Hippocampal formation (tissue), 2 donors: ENCODE results near the gene IFNL3.
"Not testable (repeated sequence)": the region's sequence is repeated elsewhere in the genome, so short reads cannot be mapped to it uniquely, and the experiment has no call there.

Source experiments
- DNase-seq, 2 donors: peaks; one replicate each; lab custom pipeline; 2025; lab: John Stamatoyannopoulos, UW

IFNL3 gene

DNA sequence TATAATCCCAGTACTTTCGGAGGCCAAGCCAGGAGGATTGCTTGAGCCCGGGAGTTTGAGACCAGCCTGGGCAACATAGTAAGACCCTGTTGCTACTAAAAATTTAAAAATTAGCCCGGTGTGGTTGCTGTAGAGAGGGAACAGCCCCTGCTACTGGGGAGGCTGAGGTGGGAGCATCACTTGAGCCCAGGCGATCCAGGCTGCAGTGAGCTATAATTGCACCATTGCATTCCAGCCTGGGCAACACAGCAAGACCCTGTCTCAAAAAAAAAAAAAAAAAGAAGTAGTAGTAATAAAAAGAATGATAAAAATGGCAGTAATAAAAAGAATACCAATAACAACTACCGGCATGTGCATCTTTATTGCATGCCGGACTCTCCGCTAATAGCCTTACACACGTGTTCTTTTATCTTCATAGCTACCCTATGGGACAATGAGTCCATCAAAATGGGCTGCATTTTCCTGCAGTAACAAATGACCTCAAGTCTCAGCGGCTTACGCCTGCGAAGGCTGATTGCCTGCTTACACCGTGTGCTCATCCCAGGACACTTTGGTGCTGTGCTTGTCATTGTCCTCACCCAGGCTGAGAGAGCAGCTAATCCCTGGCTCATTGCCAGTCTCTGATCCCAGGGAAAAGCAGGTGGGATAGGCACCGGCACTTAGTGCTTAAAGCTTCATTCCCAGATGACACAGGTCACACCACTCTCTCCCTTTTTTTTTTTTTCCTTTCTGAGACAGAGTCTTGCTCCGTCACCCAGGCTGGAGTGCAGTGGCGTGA lies 26.4 kb downstream of the IFNL3 start:
- DNase-seq: no peak

DNA sequence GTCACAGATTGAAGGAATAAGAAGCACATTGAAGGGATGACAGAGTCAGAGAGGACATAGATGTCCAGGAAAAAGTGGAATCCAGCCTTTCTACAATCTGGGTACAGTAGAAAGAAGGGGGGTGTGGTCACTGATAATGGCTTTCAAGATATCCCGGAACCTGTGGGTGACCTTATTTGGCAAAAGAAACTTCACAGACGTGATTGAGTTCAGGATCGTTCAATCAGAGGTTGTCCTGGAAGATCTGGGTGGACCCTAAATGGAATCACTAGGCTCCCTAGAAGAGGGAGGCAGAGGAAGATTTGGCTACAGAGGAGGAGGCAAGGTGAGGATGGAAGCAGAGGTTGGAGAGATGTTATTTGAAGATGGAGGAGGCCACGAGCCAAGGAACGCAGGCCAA lies 27.7 kb downstream of the IFNL3 start:
- no peak for DNase-seq

DNA sequence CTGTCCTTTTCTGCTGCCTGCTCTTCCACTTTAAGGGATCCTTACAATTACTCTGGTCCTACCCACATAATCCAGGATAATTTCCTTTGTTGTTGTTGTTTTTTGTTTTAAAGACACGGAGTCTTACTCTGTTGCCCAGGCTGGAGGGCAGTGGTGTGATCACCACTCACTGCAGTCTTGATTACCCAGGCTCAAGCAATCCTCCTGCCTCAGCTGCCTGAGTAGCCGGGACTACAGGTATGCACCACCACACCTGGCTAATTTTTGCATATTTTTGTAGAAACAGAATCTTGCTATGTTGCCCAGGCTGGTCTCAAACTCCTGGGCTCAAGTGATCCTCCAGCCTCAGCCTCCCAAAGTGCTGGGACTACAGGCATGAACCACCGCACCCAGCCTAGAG lies 29.5 kb downstream of the IFNL3 start:
- DNase-seq: not testable (repeated sequence)

DNA sequence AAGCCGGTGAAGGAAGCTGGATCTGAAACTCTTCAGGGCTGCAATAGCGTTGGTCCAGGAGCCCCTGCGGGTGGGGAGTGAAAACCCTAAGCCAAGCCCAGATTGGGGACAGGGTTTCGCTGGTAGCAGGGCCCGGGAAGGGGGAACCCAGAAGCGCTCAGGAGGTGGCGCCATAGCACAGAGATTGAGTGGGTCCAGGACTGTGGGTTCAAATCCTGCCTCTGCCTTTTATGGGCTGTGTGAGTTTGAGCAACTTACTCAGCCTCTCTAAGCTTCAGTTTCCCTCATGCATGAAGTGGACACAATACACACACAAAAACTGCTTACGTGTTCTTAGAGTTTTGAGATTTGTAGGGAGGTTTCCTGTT lies 32.4 kb downstream of the IFNL3 start:
- DNase-seq: no peak

DNA sequence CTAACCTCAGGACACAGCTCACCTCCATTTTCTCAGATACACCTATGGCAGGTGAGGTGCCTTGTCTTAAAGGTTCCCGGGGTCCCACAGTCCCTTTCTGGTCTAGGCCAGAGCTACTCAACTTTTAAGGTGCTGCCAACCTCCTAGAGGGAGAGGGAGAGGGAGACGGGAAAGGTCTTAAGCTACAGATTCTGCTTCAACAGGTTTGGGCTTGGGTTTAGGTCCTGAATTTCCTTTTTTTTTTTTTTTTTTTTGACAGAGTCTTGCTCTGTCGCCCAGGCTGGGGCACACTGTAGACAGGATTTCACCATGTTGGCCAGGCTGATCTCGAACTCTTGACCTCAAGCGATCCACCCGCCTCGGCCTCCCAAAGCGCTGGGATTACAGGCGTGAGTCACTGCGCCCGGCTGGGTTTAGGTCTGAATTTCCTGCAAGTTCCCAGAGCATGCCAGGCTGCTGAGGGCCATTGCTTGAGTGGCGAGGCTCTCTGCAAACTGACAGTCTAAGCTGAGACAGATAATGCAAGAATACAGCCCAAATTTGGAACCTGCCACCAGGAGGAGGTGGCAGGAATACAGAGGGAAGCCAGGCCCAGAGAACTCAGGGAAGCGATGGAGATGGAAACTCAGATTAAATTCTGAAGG lies 33.0 kb downstream of the IFNL3 start:
- DNase-seq: no peak

DNA sequence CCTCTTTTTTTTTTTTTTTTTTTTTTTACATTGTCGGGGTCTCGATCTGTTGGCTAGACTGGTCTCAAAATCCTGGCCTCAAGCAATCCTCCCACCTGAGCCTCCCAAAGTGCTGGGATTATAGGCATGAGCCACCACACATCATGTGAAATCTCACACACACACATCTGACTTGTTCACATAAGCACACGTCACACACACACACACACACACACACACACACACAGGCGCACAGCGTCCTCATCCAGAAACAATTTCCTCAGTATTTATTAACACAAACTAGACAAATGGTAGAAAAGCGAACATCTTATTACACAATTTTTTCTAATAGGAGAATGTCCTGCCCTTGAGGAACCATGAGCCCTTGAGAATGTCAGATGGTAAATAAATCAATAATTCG lies 35.6 kb downstream of the IFNL3 start:
- no peak for DNase-seq

DNA sequence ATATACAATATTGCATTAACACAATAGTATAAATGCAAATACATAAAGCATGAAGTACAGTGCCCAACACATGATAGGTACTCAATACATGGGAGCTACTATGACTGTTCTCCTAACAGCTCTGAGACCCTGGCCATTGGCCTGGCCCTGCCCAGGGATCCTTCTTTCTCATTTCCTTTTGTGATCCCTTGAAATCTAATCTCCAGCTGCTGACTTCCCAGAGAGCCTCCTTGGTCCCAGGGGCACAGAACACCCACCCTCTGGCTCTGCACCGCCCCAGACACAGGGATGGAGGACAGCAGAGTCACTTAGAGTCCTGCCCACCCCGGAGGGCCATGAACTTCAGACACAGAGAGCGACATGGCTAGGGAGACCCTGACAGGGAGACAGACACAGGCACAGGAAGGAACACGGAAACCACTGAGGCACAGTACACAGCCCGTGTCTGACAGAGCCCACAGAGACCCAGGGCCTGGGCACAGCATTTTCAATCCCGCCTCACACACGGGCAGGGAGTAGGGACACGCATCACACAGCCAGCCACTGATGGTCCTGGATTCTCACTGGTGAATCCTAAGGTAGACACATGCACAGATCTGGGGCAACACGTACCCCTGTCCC lies 36.5 kb downstream of the IFNL3 start:
- no peak for DNase-seq

DNA sequence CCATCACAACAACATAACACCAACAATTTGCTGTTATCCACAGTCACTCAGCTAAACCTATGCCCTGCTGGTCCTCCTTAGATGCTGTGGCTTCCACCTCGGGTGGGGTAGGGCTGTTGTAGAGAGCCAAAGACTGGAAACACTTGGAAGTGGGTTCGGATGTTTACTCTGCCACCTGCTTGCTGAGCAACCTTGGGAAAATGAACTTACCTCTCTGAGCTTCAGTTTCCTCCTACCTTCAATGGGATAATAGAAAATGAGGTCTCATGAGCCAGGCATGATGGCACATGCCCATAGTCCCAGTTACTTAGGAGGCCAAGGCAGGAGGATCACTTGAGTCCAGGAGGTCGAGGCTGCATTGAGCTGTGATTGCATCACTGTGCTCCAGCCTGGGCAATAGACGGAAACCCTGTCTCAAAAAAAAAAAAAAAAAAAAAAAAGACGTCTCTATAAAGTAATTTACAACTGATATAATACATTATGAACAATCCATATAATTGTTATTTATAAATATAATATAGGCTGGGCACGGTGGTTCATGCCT lies 37.4 kb downstream of the IFNL3 start:
- DNase-seq: no peak

DNA sequence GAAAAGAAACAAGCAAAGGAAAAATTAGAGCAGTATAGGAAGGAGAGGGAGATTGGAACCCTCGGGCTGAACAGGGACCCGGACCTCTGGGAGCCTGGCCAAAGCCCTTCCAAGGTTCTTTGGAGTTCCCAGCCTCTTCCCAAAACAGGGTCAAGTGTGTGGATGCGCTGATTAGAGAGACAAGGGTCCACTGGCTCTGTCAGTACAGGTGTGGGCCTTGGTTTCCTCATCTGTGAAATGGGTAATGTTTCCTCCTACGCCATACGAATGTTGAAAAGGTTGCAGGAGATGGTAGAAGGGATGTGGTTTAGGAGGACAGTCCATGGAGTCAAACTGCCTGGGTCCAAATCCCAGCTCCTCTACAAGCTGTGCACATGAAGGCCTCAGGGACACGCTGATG lies 38.7 kb downstream of the IFNL3 start:
- no peak for DNase-seq

DNA sequence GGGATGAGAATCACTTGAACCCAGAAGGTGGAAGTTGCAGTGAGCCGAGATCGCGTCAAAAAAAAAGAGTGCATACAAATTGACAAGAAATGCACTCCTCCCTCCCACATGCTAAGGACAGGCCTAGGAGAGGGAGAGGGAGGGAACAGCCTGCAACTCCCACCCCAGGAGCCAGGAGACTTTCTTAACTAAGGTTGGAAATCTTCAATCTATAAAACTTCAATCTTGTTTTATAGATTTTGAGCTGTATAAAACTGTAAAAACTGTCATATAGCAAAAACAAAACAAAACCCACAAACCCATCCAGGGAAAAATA lies 39.4 kb downstream of the IFNL3 start:
- DNase-seq: no peak

DNA sequence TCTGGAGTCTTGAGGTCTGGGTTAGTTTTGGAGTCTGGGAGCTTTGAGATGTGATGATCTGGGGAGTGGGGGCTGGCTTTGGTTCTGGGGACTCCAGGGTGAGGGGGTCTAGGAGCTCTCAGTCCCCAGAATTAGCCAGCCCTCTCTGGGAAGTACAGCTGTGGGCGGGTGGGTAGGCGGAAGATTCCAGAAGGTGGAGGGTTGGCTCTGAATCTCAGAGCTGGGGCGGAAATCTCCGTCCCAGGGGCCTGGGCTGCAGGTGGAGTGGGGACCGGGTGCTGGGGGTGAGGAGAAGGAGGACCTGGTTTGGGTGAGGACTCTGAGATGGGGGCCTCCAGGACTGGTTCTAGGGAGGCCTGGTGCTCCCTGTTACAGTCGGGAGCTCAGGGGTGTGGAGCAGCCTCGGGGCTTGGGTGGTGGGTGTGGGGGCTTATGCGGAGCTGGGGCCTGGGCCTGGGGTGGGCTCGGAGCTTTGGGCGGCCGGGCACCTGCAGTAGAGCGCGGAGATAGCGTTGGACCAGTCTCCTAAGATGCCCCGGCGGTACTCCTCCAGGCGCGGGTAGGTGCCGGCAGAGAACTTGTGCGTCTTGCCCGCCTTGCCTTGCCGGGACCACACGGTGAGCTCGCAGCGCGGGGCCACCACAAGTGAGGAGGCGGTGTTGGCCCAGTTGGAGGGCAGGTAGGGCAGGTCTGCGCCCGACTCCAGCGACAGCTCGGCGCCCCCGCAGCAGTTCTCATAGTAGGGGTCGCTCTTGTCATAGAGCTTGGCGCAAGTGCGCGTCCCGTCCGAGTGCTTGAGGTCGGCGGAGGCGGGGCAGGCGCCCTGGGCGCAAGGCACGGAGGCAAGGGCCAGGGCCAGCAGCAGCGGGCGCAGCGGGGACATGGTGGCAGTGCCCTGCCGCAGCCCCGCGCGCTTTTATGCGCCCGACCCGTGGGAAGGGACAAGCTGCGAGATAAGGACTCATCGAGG lies 41.1 kb downstream of the IFNL3 start, which contains the start of gene SYCN:
Gene SYCN, minus strand, starts transcription at position 892 of the 970 bp plus-strand sequence. Its CDS starts 9 bp downstream, at position 883.
- DNase-seq: no peak

DNA sequence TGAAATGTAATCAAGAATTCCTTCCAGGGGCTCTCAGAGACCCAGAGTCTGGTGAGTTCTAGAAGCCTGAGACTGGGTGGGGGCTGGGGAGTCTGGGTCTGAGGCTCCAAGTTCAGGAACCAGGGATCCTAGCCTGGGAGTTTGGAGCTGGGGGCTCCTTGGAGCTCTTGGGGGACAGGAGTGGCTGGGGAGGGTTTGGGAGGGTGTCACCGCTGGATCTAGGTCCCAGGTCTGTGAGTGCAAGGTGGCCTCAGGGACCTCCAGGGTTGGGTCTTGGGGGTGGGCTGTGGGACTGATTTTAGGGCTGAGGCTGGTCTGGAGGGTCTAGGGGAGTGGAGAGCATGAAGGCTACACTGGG lies 41.8 kb downstream of the IFNL3 start:
- DNase-seq: no peak

DNA sequence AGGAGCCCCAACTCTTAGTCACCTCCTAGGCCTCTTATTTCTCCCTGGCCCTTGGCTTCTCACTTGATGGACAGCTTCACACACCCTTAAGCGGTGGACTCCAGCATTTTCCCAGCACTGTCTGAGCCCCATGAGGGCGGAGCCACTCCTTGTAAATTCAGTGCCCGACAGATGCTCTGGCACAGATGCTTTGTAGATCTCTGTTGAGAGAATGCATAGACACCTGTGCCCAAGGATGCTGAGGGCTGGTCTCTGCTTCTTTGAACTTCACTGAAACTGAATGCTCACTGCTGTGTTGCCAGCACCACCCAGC lies 44.0 kb downstream of the IFNL3 start:
- no peak for DNase-seq

DNA sequence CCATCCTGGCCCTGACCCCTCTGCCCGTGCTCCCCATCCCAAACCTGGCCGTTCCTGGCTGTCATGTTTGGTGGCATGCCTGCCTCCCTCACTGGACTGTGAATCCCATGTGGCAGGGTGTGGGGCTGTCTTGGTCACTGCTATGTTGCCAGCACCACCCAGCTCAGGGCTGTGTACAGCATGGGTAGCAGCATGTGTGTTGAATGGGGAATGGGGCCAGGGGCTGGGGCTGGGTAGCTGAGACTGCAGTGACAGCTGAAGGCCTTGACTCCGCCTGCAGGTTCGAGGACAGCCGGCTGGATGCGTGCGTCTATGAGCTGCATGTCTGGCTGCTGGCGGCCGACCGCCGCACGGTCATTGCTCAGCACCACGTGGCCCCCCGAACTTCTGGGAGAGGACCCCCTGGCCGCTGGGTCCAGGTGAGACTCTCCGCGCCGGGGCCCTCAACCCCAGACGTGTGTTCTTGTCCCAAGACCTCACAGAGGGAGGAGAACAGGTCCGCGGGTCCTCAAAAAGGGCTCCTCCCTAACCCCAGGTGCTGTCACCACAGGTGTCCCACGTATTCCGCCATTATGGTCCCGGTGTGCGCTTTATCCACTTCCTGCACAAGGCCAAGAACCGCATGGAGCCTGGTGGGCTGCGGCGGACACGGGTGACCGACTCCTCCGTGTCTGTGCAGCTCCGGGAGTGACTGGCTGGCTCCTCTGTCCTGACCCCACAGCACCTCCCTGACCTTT lies 44.6 kb downstream of the IFNL3 start:
- DNase-seq: no peak

DNA sequence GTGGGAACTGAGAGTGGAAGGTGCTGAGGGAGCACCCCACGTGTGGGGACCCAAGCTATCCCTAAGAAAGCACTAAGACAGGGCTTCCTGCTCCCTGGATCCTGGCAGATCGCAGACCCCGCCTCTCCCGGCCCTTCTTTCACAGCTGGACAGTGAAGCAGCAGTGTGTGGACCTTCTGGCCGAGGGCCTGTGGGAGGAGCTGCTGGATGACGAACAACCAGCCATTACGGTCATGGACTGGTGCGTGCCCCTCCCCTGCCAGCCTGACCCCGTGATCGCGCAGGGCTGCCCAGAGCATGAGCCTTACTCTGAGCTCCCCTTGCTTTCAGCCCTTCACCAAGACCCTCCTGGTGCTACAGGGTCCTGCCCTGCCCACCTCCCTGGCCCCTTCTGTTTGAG lies 45.8 kb downstream of the IFNL3 start:
- peak; percentile 0 to 46 for DNase-seq

DNA sequence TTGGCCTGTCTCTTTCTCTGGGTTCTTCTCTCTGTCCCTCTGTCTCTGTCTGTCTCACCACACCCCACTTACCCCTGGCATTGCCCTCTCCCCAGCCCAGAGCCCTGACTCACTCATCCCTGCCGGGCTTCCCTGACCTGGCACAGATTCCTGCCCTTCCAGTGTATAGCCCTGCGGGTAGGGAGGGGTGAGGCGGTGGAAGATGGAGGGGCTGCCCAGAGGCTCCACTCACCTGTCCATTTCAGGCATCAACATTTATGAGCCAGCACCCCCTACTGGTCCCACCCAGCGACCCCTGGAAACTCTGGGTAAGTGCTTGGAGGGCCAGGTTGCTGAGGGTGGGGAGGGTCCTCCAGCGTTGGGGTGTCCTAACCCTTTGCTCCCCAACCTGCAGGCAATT lies 47.0 kb downstream of the IFNL3 start:
- no peak for DNase-seq

DNA sequence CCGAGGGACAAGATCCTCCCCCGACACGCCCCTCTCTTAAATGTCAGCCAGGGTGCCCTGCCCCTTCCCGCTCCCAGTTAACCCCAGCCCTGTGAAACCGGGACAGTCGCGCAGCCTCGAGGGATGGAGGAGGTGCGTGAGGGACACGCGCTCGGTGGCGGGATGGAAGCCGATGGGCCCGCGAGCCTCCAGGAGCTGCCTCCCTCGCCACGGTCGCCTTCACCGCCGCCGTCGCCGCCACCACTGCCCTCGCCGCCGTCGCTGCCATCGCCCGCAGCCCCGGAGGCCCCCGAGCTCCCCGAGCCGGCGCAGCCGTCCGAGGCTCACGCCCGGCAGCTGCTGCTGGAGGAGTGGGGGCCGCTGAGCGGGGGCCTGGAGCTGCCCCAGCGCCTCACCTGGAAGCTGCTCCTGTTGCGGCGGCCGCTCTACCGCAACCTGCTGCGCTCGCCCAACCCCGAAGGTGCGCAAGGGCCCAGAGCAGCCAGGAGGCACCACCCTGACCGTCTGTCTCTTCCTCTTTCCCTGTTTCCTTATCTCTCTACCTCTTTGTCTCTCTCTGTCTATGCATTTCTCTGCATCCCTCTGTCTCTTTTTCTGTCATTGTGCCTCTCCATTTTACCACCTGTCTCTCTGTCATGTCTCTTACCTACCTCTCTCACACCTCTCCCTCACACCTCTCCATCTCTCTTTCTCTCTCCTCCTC lies 47.8 kb downstream of the IFNL3 start, which contains the start of gene NCCRP1:
Gene NCCRP1, plus strand, starts transcription at position 105 of the 703 bp plus-strand sequence. Its CDS starts 19 bp downstream, at position 124.
- no peak for DNase-seq

DNA sequence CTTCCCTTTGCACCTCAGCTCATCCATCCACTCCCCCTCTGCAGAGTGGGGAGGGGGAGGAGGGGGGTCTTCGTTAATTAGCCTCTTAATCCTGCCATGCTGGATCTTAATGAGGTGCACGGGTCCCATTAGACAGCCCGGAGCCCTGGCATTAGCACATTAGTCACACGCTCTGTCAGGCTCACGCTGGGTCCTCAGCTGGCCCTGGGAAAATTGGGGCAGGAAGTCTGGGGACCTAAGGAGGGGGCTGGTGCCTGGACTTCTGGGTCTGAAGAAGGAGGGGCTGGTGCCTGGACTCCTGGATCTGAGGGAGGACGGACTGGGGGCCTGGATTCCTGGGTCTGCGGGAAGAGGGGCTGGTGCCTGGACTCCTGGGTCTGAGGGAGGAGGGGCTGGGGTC lies 48.5 kb downstream of the IFNL3 start:
- no peak for DNase-seq

DNA sequence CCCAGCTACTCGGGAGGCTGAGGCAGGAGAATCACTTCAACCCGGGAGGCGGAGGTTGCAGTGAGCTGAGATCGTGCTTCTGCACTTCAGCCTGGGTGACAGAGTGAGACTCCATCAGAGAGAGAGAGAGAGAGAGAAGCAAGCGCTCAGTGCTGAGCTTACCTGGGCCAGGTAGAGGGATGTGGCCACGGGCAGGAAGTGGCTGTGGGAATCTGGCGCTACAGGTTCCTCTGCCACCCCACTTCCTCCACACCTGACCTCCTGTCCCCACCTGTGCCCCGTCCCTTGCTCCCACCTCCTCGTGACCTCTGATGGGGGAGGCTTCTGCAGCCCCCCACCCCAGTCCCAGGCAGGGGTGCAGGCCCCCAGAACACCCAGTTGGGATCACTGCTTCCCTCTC lies 49.1 kb downstream of the IFNL3 start:
- DNase-seq: no peak

DNA sequence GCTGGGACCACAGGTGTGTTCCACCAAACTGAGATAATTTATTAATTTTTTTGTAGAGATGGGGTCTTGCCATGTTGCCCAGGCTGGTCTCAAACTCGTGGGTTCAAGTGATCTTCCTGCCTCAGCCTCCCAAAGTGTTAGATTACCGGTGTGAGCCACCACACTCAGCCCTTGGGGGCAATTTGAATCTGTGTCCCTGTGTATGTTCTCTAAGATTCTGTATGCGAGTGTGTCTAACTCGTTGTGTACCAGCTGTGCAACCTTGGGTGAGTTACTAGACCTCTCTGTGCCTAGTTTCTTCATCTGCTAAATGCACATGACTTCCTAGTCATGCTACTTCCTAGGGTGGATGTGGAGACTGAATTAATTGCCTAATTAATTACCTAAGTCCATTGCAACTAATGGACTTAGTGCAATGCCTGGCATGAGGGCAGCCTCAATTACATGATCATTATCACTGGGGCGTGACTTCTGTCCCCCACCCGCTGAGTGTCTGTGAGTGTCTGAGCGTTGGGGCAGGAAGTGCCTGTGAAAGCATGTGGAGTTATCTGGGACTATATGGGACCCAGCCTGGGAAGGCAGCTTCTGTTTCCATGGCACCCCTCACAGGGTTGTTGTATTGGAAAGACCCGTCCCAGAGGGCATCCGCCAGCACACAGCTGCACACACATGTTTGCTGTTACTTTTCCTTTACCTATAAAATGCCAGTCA lies 49.8 kb downstream of the IFNL3 start:
- no peak for DNase-seq
